ENCODE measurements around the gene RABGAP1L.

DNA sequence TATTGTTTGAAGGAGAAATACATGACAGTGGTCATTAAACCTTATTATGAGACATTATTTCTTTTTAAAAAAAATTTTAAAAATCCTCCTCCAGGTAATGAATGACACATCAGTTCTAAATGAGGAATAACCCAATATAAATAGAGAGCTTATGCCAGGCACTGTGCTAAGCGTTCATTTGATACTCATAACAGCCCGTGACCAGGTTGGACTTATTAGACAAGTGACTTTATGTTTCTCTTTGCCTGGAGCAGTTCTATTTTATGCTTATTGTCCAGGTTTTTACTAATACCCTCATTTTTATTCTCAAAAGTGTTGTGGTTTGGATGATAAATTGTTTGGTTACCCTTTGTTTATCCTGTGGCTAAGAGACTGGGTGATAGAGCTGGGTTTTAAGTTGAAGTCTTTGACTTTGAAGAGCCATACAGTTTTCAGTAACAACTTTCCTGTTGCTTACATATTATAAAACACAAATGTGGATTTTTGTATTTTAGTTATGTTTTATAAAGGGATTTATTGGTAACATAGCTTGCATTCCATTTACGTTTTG is 84.2 kb downstream of the RABGAP1L start:
- TF ChIP-seq EGR1 (IDR thresholded peaks at IDR 0.05; ENCODE audit: low read depth in 2 of 2) (no peak), NR2F2 (IDR thresholded peaks at IDR 0.05) (no peak), JUND (IDR thresholded peaks at IDR 0.05) (no peak), YY1 (IDR thresholded peaks at IDR 0.05) (no peak), RAD21 (IDR thresholded peaks at IDR 0.05) (no peak)
- TF ChIP-seq, protein P1, sequence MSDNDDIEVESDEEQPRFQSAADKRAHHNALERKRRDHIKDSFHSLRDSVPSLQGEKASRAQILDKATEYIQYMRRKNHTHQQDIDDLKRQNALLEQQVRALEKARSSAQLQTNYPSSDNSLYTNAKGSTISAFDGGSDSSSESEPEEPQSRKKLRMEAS (IDR thresholded peaks at IDR 0.05) = no peak
- TF ChIP-seq, protein P2, sequence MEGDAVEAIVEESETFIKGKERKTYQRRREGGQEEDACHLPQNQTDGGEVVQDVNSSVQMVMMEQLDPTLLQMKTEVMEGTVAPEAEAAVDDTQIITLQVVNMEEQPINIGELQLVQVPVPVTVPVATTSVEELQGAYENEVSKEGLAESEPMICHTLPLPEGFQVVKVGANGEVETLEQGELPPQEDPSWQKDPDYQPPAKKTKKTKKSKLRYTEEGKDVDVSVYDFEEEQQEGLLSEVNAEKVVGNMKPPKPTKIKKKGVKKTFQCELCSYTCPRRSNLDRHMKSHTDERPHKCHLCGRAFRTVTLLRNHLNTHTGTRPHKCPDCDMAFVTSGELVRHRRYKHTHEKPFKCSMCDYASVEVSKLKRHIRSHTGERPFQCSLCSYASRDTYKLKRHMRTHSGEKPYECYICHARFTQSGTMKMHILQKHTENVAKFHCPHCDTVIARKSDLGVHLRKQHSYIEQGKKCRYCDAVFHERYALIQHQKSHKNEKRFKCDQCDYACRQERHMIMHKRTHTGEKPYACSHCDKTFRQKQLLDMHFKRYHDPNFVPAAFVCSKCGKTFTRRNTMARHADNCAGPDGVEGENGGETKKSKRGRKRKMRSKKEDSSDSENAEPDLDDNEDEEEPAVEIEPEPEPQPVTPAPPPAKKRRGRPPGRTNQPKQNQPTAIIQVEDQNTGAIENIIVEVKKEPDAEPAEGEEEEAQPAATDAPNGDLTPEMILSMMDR (IDR thresholded peaks at IDR 0.05; ENCODE audit: low read depth, low read length, missing input control) = no peak
- TF ChIP-seq, protein P3, sequence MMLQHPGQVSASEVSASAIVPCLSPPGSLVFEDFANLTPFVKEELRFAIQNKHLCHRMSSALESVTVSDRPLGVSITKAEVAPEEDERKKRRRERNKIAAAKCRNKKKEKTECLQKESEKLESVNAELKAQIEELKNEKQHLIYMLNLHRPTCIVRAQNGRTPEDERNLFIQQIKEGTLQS (IDR thresholded peaks at IDR 0.05) = no peak

Data from liver (tissue), 3 donors.